SH-SY5Y (cell line): Measurements from ENCODE around the gene DIDO1.

Experiments
- GATA2 ChIP-seq: IDR thresholded peaks from 2 replicates; pipeline ENCODE4 v1.6.1; 2011; ENCODE audit warnings: mild to moderate bottlenecking, low read depth, low read length
- GATA3 ChIP-seq: IDR thresholded peaks from 2 replicates; pipeline ENCODE4 v1.6.1; 2011; ENCODE audit warnings: low read depth, mild to moderate bottlenecking, low read length, moderate library complexity

Gene DIDO1

GRCh38 chr20:62892348-62893304, 33.7 kb downstream of the DIDO1 start:
- TF ChIP-seq GATA2, result no peak
- TF ChIP-seq GATA3, result no peak

GRCh38 chr20:62891111-62891510, 35.2 kb downstream of the DIDO1 start:
- TF ChIP-seq GATA3 (no peak), GATA2 (no peak)

GRCh38 chr20:62890444-62890843, 35.9 kb downstream of the DIDO1 start:
- TF ChIP-seq GATA3, result no peak
- TF ChIP-seq GATA2, result no peak

GRCh38 chr20:62889871-62890270, 36.4 kb downstream of the DIDO1 start:
- no peak for TF ChIP-seq GATA2
- no peak for TF ChIP-seq GATA3

- no peak for TF ChIP-seq GATA3
- TF ChIP-seq GATA2, result no peak
These were observed 36.9 kb downstream of the DIDO1 start for GRCh38 chr20:62889411-62889810.

- TF ChIP-seq GATA2 (no peak), GATA3 (no peak)
These were observed 37.4 kb downstream of the DIDO1 start for GRCh38 chr20:62888910-62889309.

GRCh38 chr20:62888406-62888805, 37.9 kb downstream of the DIDO1 start:
- TF ChIP-seq GATA3, result no peak
- TF ChIP-seq GATA2, result no peak

- TF ChIP-seq GATA2 (no peak), GATA3 (no peak)
These were observed 38.5 kb downstream of the DIDO1 start for GRCh38 chr20:62887860-62888239.

- no peak for TF ChIP-seq GATA3
- no peak for TF ChIP-seq GATA2
These were observed 39.0 kb downstream of the DIDO1 start for GRCh38 chr20:62887152-62887859.

- TF ChIP-seq GATA3 (no peak), GATA2 (no peak)
These were observed 39.6 kb downstream of the DIDO1 start for GRCh38 chr20:62886709-62887058.

- TF ChIP-seq GATA3 (no peak), GATA2 (no peak)
These were observed 40.2 kb downstream of the DIDO1 start for GRCh38 chr20:62885896-62886708.

GRCh38 chr20:62885046-62885895, 41.0 kb downstream of the DIDO1 start:
- TF ChIP-seq GATA2, result no peak
- TF ChIP-seq GATA3, result no peak

GRCh38 chr20:62884556-62884955, 41.7 kb downstream of the DIDO1 start:
- TF ChIP-seq GATA3 (no peak), GATA2 (no peak)

GRCh38 chr20:62882426-62882825, 43.9 kb downstream of the DIDO1 start:
- TF ChIP-seq GATA3 (no peak), GATA2 (no peak)
